WTC11 (cell line): ENCODE data around the gene TREX2. TPM values are rescaled to one million over a fixed set of nuclear protein-coding genes. Genes with fewer than 3 reads are reported as not detected.

Source experiments
- ATAC-seq: fragments of 200-7000 bp; cut with Tn5 transposase; 2 replicates; pipeline ENCODE4 v1.10.0; 2021; ENCODE audit warnings: mild to moderate bottlenecking, moderate library complexity
- CTCF ChIA-PET: fragments of 300-600 bp; sonication (Branson Sonifier 250); formaldehyde crosslinking; loops from one replicate; lab custom pipeline; 2021; ENCODE audit warnings: antibody characterized with exemption; lab: Charles Lee
- POLR2A ChIA-PET: fragments of 350-600 bp; sonication (Branson Sonifier 250); formaldehyde crosslinking; loops from one replicate; lab custom pipeline; 2021; ENCODE audit warnings: antibody characterized with exemption; lab: Charles Lee
- DNase-seq: peaks from one replicate; pipeline ENCODE4 v3.0.0; 2021; ENCODE audit warnings: low spot score
- H3K27ac Mint-ChIP-seq: 2 replicates; pipeline ENCODE4 v1.8.0; 2021; ENCODE audit warnings: mixed read lengths
- H3K27me3 Mint-ChIP-seq: 2 replicates; pipeline ENCODE4 v1.8.0; 2021; ENCODE audit warnings: low read depth, mild to moderate bottlenecking, moderate library complexity, mixed read lengths
- H3K36me3 Mint-ChIP-seq: 2 replicates; pipeline ENCODE4 v1.8.0; 2021; ENCODE audit warnings: mixed read lengths
- H3K4me1 Mint-ChIP-seq: 2 replicates; pipeline ENCODE4 v1.8.0; 2022; ENCODE audit warnings: mixed read lengths
- H3K4me3 Mint-ChIP-seq: 2 replicates; pipeline ENCODE4 v1.8.0; 2021; ENCODE audit warnings: mild to moderate bottlenecking, moderate library complexity, mixed read lengths
- H3K9me3 Mint-ChIP-seq: 2 replicates; pipeline ENCODE4 v1.8.0; 2021; ENCODE audit warnings: mixed read lengths
- AR ChIP-seq: fragments of 250-450 bp; sonication (Bioruptor Pico); IDR thresholded peaks from 2 replicates; pipeline ENCODE4 v1.9.0; 2021; ENCODE audit warnings: mild to moderate bottlenecking
- CBFB ChIP-seq: sonication (generic); formaldehyde crosslinking; IDR thresholded peaks from 2 replicates; pipeline ENCODE4 v1.8.1; 2022; ENCODE audit warnings: mild to moderate bottlenecking, low read depth, missing genetic modification reagents
- CREB1 ChIP-seq: sonication (generic); formaldehyde crosslinking; IDR thresholded peaks from 2 replicates; pipeline ENCODE4 v1.8.0; 2023; ENCODE audit warnings: mild to moderate bottlenecking, missing genetic modification reagents
- CREM ChIP-seq: sonication (generic); formaldehyde crosslinking; IDR thresholded peaks from 2 replicates; pipeline ENCODE4 v1.8.1; 2022; ENCODE audit warnings: mild to moderate bottlenecking, missing genetic modification reagents, moderate library complexity
- E2F1 ChIP-seq: sonication (generic); formaldehyde crosslinking; IDR thresholded peaks from 2 replicates; pipeline ENCODE4 v1.8.0; 2022; ENCODE audit warnings: mild to moderate bottlenecking, missing genetic modification reagents
- ERG ChIP-seq: fragments of 250-450 bp; sonication (Bioruptor Pico); IDR thresholded peaks from 2 replicates; pipeline ENCODE4 v1.8.0; 2021; ENCODE audit warnings: mild to moderate bottlenecking
- FOXJ3 ChIP-seq: sonication (generic); formaldehyde crosslinking; IDR thresholded peaks from 2 replicates; pipeline ENCODE4 v1.9.0; 2021; ENCODE audit warnings: missing genetic modification reagents, mild to moderate bottlenecking, borderline replicate concordance
- HMGA2 ChIP-seq: fragments of 250-450 bp; sonication (Bioruptor Pico); IDR thresholded peaks from 2 replicates; pipeline ENCODE4 v1.4.0; 2021; ENCODE audit warnings: mild to moderate bottlenecking, moderate library complexity
- JAZF1 ChIP-seq: fragments of 250-450 bp; sonication (Bioruptor Pico); IDR thresholded peaks from 2 replicates; pipeline ENCODE4 v1.9.0; 2021; ENCODE audit warnings: moderate library complexity, mild to moderate bottlenecking, inconsistent platforms
- MLX ChIP-seq: sonication (generic); formaldehyde crosslinking; IDR thresholded peaks from 2 replicates; pipeline ENCODE4 v1.8.1; 2023; ENCODE audit warnings: mild to moderate bottlenecking, missing genetic modification reagents, moderate library complexity
- MXD4 ChIP-seq: fragments of 250-450 bp; sonication (Bioruptor Pico); IDR thresholded peaks from 2 replicates; pipeline ENCODE4 v1.8.0; 2021; ENCODE audit warnings: mild to moderate bottlenecking, moderate library complexity, borderline replicate concordance
- NFE2L1 ChIP-seq: sonication (generic); formaldehyde crosslinking; IDR thresholded peaks from 2 replicates; pipeline ENCODE4 v1.8.1; 2023; ENCODE audit warnings: missing genetic modification reagents
- NR2C2 ChIP-seq: sonication (generic); formaldehyde crosslinking; IDR thresholded peaks from 2 replicates; pipeline ENCODE4 v1.8.0; 2022; ENCODE audit warnings: mild to moderate bottlenecking, missing genetic modification reagents
- SMAD3 ChIP-seq: sonication (generic); formaldehyde crosslinking; IDR thresholded peaks from 2 replicates; pipeline ENCODE4 v1.8.0; 2022; ENCODE audit warnings: missing genetic modification reagents, mild to moderate bottlenecking, borderline replicate concordance
- ZBTB43 ChIP-seq: sonication (generic); formaldehyde crosslinking; IDR thresholded peaks from 2 replicates; pipeline ENCODE4 v1.8.1; 2023; ENCODE audit warnings: mild to moderate bottlenecking, missing genetic modification reagents
- ZNF232 ChIP-seq: sonication (generic); formaldehyde crosslinking; IDR thresholded peaks from 2 replicates; pipeline ENCODE4 v1.8.0; 2022; ENCODE audit warnings: mild to moderate bottlenecking, missing genetic modification reagents
- ZNF263 ChIP-seq: sonication (generic); formaldehyde crosslinking; IDR thresholded peaks from 2 replicates; pipeline ENCODE4 v1.8.1; 2022; ENCODE audit warnings: low read depth, mild to moderate bottlenecking, moderate library complexity, missing genetic modification reagents
- ZNF317 ChIP-seq: sonication (generic); formaldehyde crosslinking; IDR thresholded peaks from 2 replicates; pipeline ENCODE4 v1.8.1; 2023; ENCODE audit warnings: low read depth, mild to moderate bottlenecking, moderate library complexity, missing genetic modification reagents, borderline replicate concordance
- ZNF423 ChIP-seq: fragments of 250-450 bp; sonication (Bioruptor Pico); IDR thresholded peaks from 2 replicates; pipeline ENCODE4 v2.1.2; 2022; ENCODE audit warnings: mild to moderate bottlenecking, moderate library complexity
- ZNF671 ChIP-seq: fragments of 250-450 bp; sonication (Bioruptor Pico); IDR thresholded peaks from 2 replicates; pipeline ENCODE4 v1.8.0; 2021; ENCODE audit warnings: mild to moderate bottlenecking
- total RNA-seq: library from RNA; stranded (reverse); gene quantifications from 3 replicates; pipeline ENCODE4 v1.2.3, GENCODE V29; 2021
- TF ChIP-seq, protein P1 (sequence below): sonication (generic); formaldehyde crosslinking; IDR thresholded peaks from 2 replicates; pipeline ENCODE4 v1.8.1; 2022; ENCODE audit warnings: mild to moderate bottlenecking, moderate library complexity, missing genetic modification reagents
- TF ChIP-seq, protein P2 (sequence below): fragments of 200-600 bp; IDR thresholded peaks from 2 replicates; pipeline ENCODE4 v1.8.0; 2022; ENCODE audit warnings: antibody characterized with exemption
- TF ChIP-seq, protein P3 (sequence below): sonication (generic); formaldehyde crosslinking; IDR thresholded peaks from 2 replicates; pipeline ENCODE4 v1.8.0; 2022; ENCODE audit warnings: mild to moderate bottlenecking, missing genetic modification reagents

TREX2 gene
- total RNA-seq, 1 experiment from 2014 or later: 1.5 TPM

DNA sequence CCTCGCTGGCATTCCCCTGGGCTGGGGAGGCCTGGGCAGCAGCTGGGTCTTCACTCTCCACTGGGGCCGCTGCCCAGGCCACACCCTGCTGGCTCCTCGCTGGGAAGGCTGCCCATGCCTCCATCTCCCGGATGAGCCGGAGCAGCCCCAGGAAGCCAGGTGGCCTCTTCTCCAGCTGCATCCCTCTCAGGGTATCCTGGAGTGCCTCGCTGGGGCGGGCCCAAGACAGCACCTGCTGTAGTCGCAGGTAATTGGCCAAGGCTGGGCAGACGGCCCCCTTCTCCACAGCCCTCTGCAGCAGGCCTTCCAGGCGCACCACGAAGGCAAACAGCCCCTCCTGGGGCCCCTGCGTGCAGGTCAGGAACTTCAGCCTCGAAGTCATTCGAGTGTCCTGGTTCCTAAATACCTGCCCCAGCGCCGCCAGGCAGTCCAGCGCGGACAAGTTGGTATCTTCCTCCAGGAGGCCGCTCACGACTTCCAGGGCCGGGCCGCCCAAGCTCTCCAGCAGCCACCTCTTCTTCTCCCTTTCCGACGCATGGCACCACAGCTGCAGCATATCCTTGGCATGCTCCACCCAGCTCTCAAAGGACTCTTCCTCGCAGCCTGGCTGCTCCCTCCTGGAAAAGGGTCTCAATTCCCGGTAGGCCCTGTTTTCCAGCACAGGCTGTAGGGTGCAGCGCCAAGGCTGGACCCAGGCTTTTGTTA lies 48.4 kb downstream of the TREX2 start:
- no peak for TF ChIP-seq SMAD3 (CRISPR knock-in tag)
- TF ChIP-seq ZNF317 (CRISPR knock-in tag): no peak
- TF ChIP-seq MLX (CRISPR knock-in tag): no peak
- no peak for TF ChIP-seq ZNF263 (CRISPR knock-in tag)
- TF ChIP-seq, protein P1, sequence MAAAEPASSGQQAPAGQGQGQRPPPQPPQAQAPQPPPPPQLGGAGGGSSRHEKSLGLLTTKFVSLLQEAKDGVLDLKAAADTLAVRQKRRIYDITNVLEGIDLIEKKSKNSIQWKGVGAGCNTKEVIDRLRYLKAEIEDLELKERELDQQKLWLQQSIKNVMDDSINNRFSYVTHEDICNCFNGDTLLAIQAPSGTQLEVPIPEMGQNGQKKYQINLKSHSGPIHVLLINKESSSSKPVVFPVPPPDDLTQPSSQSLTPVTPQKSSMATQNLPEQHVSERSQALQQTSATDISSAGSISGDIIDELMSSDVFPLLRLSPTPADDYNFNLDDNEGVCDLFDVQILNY: no peak
- no peak for TF ChIP-seq JAZF1 (CRISPR knock-in tag)
- no peak for TF ChIP-seq ZNF232 (CRISPR knock-in tag)
- TF ChIP-seq CBFB (CRISPR knock-in tag): no peak
- TF ChIP-seq, protein P2, sequence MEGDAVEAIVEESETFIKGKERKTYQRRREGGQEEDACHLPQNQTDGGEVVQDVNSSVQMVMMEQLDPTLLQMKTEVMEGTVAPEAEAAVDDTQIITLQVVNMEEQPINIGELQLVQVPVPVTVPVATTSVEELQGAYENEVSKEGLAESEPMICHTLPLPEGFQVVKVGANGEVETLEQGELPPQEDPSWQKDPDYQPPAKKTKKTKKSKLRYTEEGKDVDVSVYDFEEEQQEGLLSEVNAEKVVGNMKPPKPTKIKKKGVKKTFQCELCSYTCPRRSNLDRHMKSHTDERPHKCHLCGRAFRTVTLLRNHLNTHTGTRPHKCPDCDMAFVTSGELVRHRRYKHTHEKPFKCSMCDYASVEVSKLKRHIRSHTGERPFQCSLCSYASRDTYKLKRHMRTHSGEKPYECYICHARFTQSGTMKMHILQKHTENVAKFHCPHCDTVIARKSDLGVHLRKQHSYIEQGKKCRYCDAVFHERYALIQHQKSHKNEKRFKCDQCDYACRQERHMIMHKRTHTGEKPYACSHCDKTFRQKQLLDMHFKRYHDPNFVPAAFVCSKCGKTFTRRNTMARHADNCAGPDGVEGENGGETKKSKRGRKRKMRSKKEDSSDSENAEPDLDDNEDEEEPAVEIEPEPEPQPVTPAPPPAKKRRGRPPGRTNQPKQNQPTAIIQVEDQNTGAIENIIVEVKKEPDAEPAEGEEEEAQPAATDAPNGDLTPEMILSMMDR: no peak
- no peak for TF ChIP-seq NR2C2 (CRISPR knock-in tag)
- no peak for TF ChIP-seq CREB1 (CRISPR knock-in tag)
- DNase-seq: no peak
- no peak for ATAC-seq
- H3K27me3 Mint-ChIP-seq: peaks cover 5% of the 10 kb centered on the region; the same call in 1 of the 2 replicates
- H3K9me3 Mint-ChIP-seq: peaks cover 5% of the 10 kb centered on the region; the same call in 1 of the 2 replicates
- no peaks in the 10 kb centered on the region for H3K4me1 Mint-ChIP-seq
- POLR2A ChIA-PET: no interaction called here
- no peaks in the 10 kb centered on the region for H3K36me3 Mint-ChIP-seq
- no peak overlapping the region for H3K27ac Mint-ChIP-seq
- CTCF ChIA-PET: no interaction called here
- no peak overlapping the region for H3K4me3 Mint-ChIP-seq

- Mint-ChIP-seq H3K27ac (no peak overlapping the region), H3K36me3 (no peaks in the 10 kb centered on the region), H3K27me3 (peaks cover 5% of the 10 kb centered on the region; the same call in 1 of the 2 replicates), H3K4me1 (no peaks in the 10 kb centered on the region), H3K4me3 (no peak overlapping the region), H3K9me3 (peaks cover 5% of the 10 kb centered on the region; the same call in 1 of the 2 replicates)
- CTCF ChIA-PET: no interaction called here
- POLR2A ChIA-PET: no interaction called here
- no peak for DNase-seq
- ATAC-seq: no peak
- no peak for TF ChIP-seq AR (CRISPR knock-in tag)
- TF ChIP-seq CREM (CRISPR knock-in tag): no peak
- no peak for TF ChIP-seq FOXJ3 (CRISPR knock-in tag)
- TF ChIP-seq E2F1 (CRISPR knock-in tag): no peak
- TF ChIP-seq ZNF423 (CRISPR knock-in tag): no peak
- TF ChIP-seq NFE2L1 (CRISPR knock-in tag): no peak
- no peak for TF ChIP-seq ZBTB43
- TF ChIP-seq ERG (CRISPR knock-in tag): no peak
- no peak for TF ChIP-seq ZNF671 (CRISPR knock-in tag)
- TF ChIP-seq JAZF1 (CRISPR knock-in tag): no peak
- TF ChIP-seq, protein P3, sequence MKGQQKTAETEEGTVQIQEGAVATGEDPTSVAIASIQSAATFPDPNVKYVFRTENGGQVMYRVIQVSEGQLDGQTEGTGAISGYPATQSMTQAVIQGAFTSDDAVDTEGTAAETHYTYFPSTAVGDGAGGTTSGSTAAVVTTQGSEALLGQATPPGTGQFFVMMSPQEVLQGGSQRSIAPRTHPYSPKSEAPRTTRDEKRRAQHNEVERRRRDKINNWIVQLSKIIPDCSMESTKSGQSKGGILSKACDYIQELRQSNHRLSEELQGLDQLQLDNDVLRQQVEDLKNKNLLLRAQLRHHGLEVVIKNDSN: no peak
- TF ChIP-seq HMGA2 (CRISPR knock-in tag): no peak
- no peak for TF ChIP-seq MXD4 (CRISPR knock-in tag)
These were observed 49.3 kb downstream of the TREX2 start for GRCh38 chrX:153396320-153397195.
